GM18858 (cell line): ENCODE data around the gene TMEFF2.

ENCODE experiments used
- ATAC-seq: cut with Tn5 transposase; IDR thresholded peaks from one replicate; pipeline ENCODE4 v1.9.1; 2021; ENCODE audit not compliant: unreplicated experiment

The TMEFF2 gene

DNA sequence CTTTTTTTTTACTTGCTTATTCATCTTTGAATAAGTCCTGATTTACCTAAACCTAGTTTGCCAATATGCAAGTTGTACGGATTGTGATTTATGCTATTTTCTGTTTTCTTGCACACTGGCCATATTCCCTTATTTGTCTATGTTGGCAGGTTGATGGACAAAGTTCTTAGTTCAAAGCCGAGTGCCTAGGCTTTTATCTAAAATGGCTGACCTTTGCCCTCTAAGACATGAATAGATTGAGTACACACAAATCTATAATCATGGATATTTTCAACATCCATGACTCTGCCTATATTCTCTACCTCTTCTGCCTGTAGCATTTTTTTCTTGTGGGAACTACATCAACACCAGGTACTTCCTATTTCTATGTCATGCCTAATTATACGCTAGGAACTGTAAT lies 171.7 kb downstream of the TMEFF2 start:
- ATAC-seq, result no peak

DNA sequence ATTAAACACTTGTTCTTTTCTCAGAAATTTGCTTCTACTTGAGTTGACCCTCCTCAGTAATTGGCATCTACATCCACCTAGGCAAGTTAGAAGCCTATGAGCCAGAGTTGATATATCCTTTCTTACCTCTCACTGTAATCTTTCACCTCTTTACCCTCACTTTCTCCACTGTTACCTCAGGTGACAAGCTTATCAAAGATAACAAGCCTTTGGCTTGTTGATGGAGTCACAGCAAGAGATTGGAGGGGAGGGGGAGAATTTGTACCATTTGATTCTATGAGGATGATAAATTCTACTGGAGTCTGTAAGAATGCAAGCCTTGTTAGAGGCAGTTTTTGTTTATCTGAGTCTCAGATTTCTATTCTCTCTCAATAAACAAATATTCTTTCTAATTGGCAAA lies 176.9 kb downstream of the TMEFF2 start:
- ATAC-seq, result no peak

GRCh38 chr2:192016265-192016664 lies 178.5 kb downstream of the TMEFF2 start:
- ATAC-seq, result no peak

GRCh38 chr2:192013211-192013610 lies 181.5 kb downstream of the TMEFF2 start:
- ATAC-seq, result no peak

DNA sequence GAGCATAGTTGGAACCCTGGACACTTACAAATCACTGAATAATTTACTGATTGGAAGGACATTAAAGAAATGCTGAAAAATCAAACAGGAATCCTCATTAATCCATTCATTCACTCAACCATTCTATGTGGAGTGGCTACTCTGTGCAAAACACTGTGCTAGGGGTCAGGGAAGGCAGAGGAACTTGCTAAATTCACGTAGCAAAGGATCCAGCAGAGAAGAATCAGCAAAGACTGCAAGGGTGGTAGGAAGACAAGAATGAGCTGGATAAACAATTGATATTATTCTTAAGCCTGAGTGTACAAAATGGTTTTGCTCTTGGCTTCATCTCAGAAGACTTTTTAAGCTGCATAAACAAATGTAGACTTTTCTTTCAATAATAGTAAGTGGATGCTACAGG lies 183.5 kb downstream of the TMEFF2 start:
- ATAC-seq, result no peak

DNA sequence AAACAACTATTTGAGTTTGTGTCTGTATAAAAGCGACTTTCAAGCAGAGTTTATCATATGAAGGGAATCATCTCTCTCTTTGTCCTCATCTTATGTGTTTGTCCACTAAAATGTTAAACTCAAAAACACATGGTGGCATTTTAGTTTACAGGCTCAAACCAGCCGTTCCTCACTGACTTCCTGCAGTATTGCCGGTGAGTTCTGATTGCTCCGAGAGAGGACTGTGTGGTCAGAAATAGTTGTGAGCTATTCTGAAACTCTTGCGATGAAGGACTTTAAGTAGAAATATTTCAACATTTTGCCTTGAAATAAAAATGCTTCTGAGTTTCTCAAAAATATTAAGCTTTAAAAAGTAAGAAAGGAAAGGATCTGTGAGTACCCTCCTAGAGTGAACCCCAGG lies 184.7 kb downstream of the TMEFF2 start:
- no peak for ATAC-seq

DNA sequence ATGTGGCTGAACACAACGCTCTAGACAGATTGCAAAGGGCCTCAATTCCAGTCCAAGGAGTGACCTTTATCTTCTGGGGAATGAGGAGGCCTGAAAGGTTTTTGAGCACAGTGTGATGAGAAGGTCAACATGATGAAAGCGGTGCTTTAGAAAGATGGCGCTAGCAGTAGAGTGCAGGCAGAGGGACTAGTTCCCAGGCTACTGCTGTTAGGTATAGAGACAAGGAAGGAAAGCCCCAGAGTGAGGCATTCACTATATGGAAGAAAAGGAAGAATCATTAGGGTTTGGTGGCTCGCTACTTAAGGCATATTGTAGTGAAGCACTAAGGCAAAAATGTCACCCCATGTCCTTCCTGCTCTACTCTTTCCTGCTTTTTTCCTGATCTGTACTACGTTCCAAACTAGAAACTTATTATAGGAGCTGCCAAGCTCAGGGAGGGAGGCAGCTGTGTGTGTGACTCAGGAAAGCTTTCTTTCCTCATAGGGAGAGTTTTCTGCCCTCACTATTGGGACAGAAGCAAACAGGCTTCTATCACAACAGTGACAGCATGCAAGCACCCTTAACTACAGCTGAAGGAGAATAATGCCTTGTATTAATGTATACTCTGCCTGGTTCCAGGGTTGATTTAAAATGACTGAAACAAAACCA lies 187.0 kb downstream of the TMEFF2 start:
- ATAC-seq, result no peak

DNA sequence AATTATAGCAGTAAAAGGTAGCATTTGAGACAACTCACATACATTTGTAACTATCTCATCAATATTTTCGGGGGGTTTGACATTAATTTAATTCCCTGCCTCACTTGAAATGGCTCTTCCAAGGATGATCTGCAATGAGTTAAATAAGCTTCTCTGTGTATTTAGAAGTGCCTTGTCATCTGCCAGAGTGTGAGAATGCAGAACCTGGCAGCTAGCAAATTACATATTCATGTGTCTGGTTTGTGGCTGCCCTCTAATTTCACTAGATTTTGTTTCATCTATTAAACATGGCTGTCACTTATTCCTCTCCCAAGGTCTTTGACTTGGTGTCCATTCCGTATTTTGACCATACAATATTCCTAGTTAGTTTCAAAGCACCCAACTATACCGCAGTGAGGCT lies 189.5 kb downstream of the TMEFF2 start:
- ATAC-seq, result no peak

DNA sequence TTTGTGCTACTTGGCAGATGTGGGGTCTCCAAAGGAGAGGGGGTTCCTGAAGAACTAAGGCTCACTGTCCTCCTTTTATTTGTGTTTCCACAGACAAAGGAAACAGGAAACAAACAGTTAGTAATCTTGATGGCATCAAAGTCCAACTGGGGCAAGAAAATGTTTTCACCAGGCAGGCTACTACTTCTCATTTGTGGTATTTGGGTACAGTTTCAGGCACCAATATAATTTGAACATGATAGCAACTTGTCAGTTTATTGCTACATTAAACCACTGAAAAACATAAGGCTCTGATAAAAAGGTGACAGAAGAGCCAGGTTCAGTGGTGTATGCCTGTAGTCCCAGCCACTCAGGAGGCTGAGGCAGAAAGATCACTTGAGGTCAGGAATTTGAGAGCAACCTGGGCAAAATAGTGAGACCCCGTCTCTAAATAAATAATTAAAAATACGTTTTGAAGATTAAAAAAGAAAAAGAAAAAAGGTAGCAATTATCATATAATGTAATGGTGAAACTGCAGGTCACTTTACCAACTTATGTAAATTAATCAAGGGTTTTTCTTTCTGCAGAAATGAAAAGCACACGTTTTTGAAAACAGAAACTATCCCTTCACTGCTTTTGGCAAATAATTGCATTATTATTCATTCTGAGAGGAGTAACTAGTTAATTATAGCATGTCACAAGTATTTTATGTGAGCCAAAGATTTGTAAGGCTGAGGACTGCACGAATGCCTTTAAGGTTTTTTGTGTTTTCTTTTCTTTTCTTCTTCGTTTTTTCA lies 190.4 kb downstream of the TMEFF2 start:
- ATAC-seq, result peak; percentile 74

- ATAC-seq, result no peak
Observed at GRCh38 chr2:192002418-192002817, 192.3 kb downstream of the TMEFF2 start.

GRCh38 chr2:192000196-192000980 lies 194.3 kb downstream of the TMEFF2 start:
- ATAC-seq, result no peak

DNA sequence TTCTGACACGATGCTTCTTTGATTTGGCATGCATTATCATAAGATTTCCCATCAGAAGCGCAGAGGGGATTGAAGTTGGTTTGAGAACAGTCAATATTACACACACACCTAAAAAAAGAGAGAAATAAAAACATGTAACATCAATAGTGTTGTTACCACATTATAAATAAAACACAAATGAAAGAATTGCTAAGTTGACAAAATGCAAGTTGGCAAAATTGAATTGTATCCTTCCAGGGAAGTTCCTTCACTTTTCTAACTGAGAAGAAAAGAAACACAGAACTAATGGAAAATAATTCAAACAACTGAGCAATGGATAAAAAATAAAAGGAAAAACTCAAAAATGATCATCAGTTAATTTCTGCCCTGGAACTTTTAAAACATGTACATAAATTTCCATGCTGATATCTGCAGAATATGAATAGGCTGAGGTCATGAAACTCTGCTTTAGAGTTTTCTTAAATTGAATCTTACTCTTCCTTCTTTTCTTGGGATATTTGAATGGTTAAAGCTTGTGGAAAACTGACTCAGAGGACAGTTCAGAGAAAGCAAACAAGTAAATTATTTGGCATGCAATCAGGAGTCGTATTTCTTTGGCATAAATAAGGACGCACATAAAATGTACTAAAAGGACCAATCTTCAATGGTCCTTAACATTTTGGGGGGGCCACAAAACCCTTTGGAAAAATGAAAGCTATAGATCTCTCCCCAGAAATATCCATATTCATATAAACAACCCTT lies 195.5 kb downstream of the TMEFF2 start:
- no peak for ATAC-seq

DNA sequence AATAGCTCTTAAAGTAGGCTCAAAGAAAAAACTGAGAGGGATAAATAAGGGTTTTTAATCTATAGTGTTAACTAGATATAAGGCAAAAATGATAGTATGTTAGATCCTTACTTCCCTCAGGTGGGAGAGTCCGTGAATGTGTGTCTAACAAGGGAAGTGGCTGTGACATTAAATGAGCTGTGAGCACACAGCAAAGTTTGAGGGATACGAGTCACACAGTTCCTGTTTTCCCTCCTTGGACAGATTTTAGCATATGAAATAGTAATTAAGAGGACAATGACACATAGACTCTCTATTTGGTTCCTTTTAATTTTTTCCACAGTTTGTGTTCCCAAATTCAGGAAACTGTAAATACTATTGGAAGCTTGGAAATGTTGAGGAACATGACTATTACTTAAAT lies 199.4 kb downstream of the TMEFF2 start:
- no peak for ATAC-seq

- no peak for ATAC-seq
Observed at GRCh38 chr2:191994749-191995148, 200.0 kb downstream of the TMEFF2 start.

DNA sequence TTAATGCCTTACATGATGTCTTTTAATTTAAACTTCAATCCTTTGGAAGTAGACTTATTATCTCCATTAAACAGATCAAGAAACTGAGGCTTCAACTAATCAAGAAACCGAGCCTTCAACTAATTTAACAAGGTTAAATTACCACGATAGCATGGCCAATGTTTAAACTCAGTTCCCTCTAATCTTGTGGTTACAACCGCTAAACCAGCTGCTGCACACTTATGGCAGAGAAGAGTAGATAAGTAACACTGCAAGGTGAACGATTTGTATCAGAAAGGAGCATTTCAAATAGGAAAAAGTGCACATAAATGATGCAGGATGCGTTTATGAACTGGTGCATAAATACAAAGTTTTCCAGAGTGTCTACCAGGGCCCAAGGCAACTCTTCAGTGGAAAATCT lies 203.3 kb downstream of the TMEFF2 start:
- no peak for ATAC-seq

- ATAC-seq, result no peak
Observed at GRCh38 chr2:191985740-191986139, 209.0 kb downstream of the TMEFF2 start.

- ATAC-seq, result no peak
Observed at GRCh38 chr2:191983591-191983990, 211.1 kb downstream of the TMEFF2 start.

DNA sequence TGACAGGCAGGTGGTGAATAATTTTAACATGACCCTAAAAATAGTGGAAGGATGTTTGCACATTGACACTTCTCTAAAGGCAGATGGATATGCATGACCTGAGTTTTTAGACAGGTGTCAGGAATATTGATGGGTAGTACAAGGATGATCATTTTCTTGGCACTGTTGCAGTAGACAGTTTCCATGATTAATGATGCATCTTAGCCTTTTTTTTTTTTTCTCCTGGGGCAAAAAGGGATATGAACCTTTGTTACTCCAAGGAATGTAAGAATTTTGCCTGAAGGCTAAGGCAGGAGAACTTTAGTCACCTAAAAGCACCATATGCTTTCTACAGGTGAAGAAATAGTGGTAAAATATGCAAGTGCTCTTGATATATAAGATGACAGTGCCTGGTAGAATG lies 211.5 kb downstream of the TMEFF2 start:
- no peak for ATAC-seq

GRCh38 chr2:191981706-191982105 lies 213.0 kb downstream of the TMEFF2 start:
- no peak for ATAC-seq

- no peak for ATAC-seq
Observed at GRCh38 chr2:191980483-191980882, 214.2 kb downstream of the TMEFF2 start.

GRCh38 chr2:191979221-191979730 lies 215.5 kb downstream of the TMEFF2 start:
- no peak for ATAC-seq
